Stomach smooth muscle (tissue), 2 donors: Measurements from ENCODE around the gene EXOSC7.

Experiments
- H3K27ac ChIP-seq: one replicate; pipeline ENCODE4 v1.7.0; 2013; ENCODE audit warnings: mild to moderate bottlenecking, low read length, inconsistent platforms
- H3K27me3 ChIP-seq, 2 donors: one replicate each; pipeline ENCODE4 v1.7.0; 2013; ENCODE audit warnings: low read length in 2 of 2; ENCODE audit not compliant: insufficient read depth in 2 of 2, control insufficient read depth in 1 of 2
- H3K36me3 ChIP-seq, 2 donors: one replicate each; pipeline ENCODE4 v1.7.0; 2013; ENCODE audit warnings: low read length in 2 of 2; ENCODE audit not compliant: control insufficient read depth in 2 of 2, insufficient read depth in 2 of 2
- H3K4me1 ChIP-seq: one replicate; pipeline ENCODE4 v1.7.0; 2013; ENCODE audit warnings: low read length; ENCODE audit not compliant: control insufficient read depth, insufficient read depth
- H3K4me3 ChIP-seq, 2 donors: one replicate each; pipeline ENCODE4 v1.7.0; 2013; ENCODE audit warnings: low read length in 2 of 2
- H3K9ac ChIP-seq, 2 donors: one replicate each; pipeline ENCODE4 v1.7.0; 2013; ENCODE audit warnings: low read length in 2 of 2, mild to moderate bottlenecking in 1 of 2
- H3K9me3 ChIP-seq, 2 donors: one replicate each; pipeline ENCODE4 v1.7.0; 2013; ENCODE audit warnings: low read length in 2 of 2; ENCODE audit not compliant: control insufficient read depth in 2 of 2
- donor health status: healthy.
- donor health status: Pancreatic carcinoma.

EXOSC7 gene

GRCh38 chr3:44992555-44993470 is 16.8 kb downstream of the EXOSC7 start:
- H3K9me3 ChIP-seq, result no peaks in the 10 kb centered on the region
- H3K4me1 ChIP-seq, result peaks cover 17% of the 10 kb centered on the region
- H3K36me3 ChIP-seq, result peaks cover 22 to 36% of the 10 kb centered on the region in 2 donors
- H3K4me3 ChIP-seq, result no peak overlapping the region
- no peak overlapping the region for H3K27ac ChIP-seq
- no peaks in the 10 kb centered on the region for H3K27me3 ChIP-seq
- no peak overlapping the region for H3K9ac ChIP-seq

DNA sequence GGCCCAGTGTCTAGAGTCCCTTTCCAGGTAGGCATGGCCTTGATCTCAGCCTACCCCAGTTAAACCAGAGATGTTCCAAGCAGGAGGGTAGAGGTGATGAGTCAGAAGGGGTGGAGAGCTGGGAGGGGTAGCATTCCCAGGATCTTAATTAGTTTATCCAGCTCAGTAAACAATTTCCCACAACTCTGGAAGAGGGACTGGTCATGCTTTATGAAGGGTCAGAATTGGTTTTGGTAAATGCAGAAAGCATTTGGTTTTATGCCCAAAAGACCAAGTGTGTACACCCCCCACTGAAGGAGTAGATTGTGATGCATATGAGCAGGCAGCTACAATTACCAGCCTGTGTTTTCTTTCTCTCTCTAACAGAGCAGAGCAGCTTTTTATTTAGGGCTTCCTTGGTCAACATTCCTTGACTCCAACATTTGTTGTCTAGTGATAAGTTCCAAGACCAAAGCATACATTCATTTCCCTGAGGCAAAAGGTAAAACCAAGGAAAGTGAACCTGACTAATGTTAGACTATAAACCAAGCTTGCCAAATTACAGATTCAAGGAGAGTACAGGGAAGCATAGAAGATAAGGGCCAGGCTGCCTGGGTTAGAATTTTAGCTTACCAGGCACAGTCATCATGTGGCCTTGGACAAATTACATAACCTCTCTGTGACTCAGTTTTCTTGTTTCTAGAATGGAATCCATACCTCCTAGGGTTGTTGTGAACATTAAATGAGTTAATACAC is 17.6 kb downstream of the EXOSC7 start:
- Histone ChIP-seq H3K4me1 (peaks cover 17% of the 10 kb centered on the region), H3K9me3 (no peaks in the 10 kb centered on the region), H3K4me3 (no peak overlapping the region), H3K9ac (no peak overlapping the region), H3K27ac (no peak overlapping the region), H3K27me3 (no peaks in the 10 kb centered on the region), H3K36me3 (peaks cover 23 to 42% of the 10 kb centered on the region in 2 donors)

GRCh38 chr3:44995142-44995770 is 19.2 kb downstream of the EXOSC7 start:
- Histone ChIP-seq H3K36me3 (peaks cover 28 to 43% of the 10 kb centered on the region in 2 donors), H3K4me1 (peaks cover 17% of the 10 kb centered on the region), H3K4me3 (no peak overlapping the region), H3K9me3 (no peaks in the 10 kb centered on the region), H3K27me3 (no peaks in the 10 kb centered on the region), H3K27ac (no peak overlapping the region), H3K9ac (peak overlapping the region in 1 of 2 donors; percentile 5)

DNA sequence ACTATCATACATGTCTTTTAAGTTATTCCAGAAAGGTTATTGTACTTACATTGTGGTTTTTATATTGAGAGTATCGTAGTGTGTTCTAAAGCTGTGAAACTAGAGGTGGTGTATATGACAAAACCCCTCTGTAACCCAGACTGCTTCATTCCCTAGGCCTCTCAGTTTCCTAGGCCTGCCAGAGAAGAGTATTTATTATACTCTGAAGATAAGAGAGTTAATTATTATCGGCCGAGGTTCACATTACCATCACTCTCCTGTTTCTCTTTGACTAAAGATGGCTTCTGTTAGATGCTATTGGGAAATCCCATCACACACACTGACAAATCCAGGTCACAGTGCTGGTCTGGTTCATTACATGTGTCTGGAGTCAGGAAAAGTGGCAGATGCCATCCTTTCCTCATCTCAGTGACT is 20.5 kb downstream of the EXOSC7 start:
- Histone ChIP-seq H3K9me3 (no peaks in the 10 kb centered on the region), H3K9ac (no peak overlapping the region), H3K27ac (no peak overlapping the region), H3K4me1 (peaks cover 17% of the 10 kb centered on the region), H3K36me3 (peaks cover 32 to 41% of the 10 kb centered on the region in 2 donors), H3K27me3 (no peaks in the 10 kb centered on the region), H3K4me3 (no peak overlapping the region)

DNA sequence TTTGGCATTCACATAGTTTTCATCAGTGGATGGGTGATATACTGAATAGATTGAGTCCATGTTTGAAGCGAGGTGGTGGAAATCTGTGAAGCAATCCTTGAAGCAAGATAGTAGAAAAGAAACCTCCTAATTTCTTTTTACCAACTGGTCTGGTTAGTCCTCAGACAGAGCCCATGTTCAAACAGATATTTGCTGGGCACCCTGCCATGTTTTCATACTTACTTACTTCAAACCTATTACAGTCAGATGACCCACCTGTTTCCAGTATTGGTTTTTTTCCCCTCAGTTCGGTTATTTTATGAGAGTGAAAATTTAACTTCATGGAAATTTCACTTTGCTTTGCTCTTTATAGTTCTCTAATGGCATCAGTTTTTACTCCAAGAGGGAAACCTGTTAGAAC is 23.7 kb downstream of the EXOSC7 start:
- Histone ChIP-seq H3K4me1 (peaks cover 8% of the 10 kb centered on the region), H3K9me3 (no peaks in the 10 kb centered on the region), H3K27me3 (no peaks in the 10 kb centered on the region), H3K9ac (no peak overlapping the region), H3K27ac (no peak overlapping the region), H3K4me3 (no peak overlapping the region), H3K36me3 (peaks cover 40 to 44% of the 10 kb centered on the region in 2 donors)

DNA sequence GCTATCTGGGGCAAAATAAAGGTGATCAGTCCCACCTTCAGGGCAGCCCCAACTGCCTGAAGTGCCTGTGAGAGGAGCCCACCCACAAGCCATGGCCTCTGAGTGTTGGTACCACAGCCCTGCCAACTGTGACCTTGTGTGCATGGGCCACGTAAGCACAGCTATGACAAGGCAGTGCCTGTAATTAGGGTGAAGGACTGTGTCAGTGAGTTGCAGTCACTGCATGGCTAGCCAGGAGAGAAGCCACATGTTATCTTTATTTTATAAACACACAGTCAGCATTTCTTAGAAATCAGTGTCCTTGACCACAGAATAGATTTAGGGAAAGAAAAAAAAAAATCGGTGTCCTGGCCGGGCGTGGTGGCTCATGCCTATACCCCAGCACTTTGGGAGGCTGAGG is 24.8 kb downstream of the EXOSC7 start:
- Histone ChIP-seq H3K9me3 (no peaks in the 10 kb centered on the region), H3K4me1 (peaks cover 1% of the 10 kb centered on the region), H3K9ac (no peak overlapping the region), H3K4me3 (no peak overlapping the region), H3K36me3 (peaks cover 48 to 53% of the 10 kb centered on the region in 2 donors), H3K27ac (no peak overlapping the region), H3K27me3 (no peaks in the 10 kb centered on the region)

GRCh38 chr3:45001738-45002137 is 25.7 kb downstream of the EXOSC7 start:
- H3K27ac ChIP-seq, result no peak overlapping the region
- H3K36me3 ChIP-seq, result peaks cover 46 to 51% of the 10 kb centered on the region in 2 donors
- no peak overlapping the region for H3K4me3 ChIP-seq
- H3K9ac ChIP-seq, result no peak overlapping the region
- H3K9me3 ChIP-seq, result no peaks in the 10 kb centered on the region
- no peaks in the 10 kb centered on the region for H3K27me3 ChIP-seq
- no peaks in the 10 kb centered on the region for H3K4me1 ChIP-seq

GRCh38 chr3:45002139-45002660 is 26.2 kb downstream of the EXOSC7 start:
- Histone ChIP-seq H3K36me3 (peaks cover 46 to 51% of the 10 kb centered on the region in 2 donors), H3K27ac (no peak overlapping the region), H3K4me1 (no peaks in the 10 kb centered on the region), H3K9me3 (no peaks in the 10 kb centered on the region), H3K4me3 (no peak overlapping the region), H3K9ac (no peak overlapping the region), H3K27me3 (no peaks in the 10 kb centered on the region)

- no peak overlapping the region for H3K27ac ChIP-seq
- peaks cover 46 to 50% of the 10 kb centered on the region in 2 donors for H3K36me3 ChIP-seq
- H3K9ac ChIP-seq, result no peak overlapping the region
Measured at GRCh38 chr3:45002720-45003119, 26.7 kb downstream of the EXOSC7 start.

GRCh38 chr3:45003406-45003805 is 27.4 kb downstream of the EXOSC7 start:
- peaks cover 43 to 57% of the 10 kb centered on the region in 2 donors for H3K36me3 ChIP-seq
- no peak overlapping the region for H3K27ac ChIP-seq

More at GRCh38 chr3:45002720-45003119, 26.7 kb downstream of the EXOSC7 start:
- Histone ChIP-seq H3K4me3 (no peak overlapping the region), H3K9me3 (no peaks in the 10 kb centered on the region), H3K4me1 (no peaks in the 10 kb centered on the region), H3K27me3 (no peaks in the 10 kb centered on the region)

More at GRCh38 chr3:45003406-45003805, 27.4 kb downstream of the EXOSC7 start:
- Histone ChIP-seq H3K4me3 (no peak overlapping the region), H3K9me3 (no peaks in the 10 kb centered on the region), H3K27me3 (no peaks in the 10 kb centered on the region), H3K9ac (no peak overlapping the region), H3K4me1 (no peaks in the 10 kb centered on the region)
